ENCODE measurements around the gene OR5AK2.

DNA sequence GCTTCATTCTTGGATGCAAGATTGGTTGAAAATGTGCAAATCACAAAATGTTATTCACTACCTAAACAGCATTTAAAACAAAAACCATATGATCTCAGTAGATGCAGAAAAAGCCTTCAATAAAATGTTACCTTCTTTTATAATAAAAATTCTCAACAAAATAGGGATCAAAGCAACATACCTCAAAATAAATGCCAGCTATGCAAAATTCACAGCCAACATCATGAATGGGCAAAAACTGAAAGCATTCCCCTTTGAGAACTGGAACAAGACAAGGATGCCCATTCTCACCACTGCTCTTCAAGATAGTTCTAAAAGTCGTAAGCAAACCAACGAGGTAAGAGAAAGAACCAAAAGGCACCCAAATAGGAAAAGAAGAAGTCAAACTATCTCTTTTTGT, 2.0 kb downstream of the OR5AK2 start:
- no peak for TF ChIP-seq KAT7 (CRISPR knock-in tag; IDR thresholded peaks at IDR 0.05; ENCODE audit: borderline replicate concordance)
- TF ChIP-seq, protein P1, sequence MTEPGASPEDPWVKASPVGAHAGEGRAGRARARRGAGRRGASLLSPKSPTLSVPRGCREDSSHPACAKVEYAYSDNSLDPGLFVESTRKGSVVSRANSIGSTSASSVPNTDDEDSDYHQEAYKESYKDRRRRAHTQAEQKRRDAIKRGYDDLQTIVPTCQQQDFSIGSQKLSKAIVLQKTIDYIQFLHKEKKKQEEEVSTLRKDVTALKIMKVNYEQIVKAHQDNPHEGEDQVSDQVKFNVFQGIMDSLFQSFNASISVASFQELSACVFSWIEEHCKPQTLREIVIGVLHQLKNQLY (CRISPR knock-in tag; IDR thresholded peaks at IDR 0.05): no peak
- TF ChIP-seq, protein P2, sequence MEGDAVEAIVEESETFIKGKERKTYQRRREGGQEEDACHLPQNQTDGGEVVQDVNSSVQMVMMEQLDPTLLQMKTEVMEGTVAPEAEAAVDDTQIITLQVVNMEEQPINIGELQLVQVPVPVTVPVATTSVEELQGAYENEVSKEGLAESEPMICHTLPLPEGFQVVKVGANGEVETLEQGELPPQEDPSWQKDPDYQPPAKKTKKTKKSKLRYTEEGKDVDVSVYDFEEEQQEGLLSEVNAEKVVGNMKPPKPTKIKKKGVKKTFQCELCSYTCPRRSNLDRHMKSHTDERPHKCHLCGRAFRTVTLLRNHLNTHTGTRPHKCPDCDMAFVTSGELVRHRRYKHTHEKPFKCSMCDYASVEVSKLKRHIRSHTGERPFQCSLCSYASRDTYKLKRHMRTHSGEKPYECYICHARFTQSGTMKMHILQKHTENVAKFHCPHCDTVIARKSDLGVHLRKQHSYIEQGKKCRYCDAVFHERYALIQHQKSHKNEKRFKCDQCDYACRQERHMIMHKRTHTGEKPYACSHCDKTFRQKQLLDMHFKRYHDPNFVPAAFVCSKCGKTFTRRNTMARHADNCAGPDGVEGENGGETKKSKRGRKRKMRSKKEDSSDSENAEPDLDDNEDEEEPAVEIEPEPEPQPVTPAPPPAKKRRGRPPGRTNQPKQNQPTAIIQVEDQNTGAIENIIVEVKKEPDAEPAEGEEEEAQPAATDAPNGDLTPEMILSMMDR (IDR thresholded peaks at IDR 0.05): no peak
- TF ChIP-seq, protein P3, sequence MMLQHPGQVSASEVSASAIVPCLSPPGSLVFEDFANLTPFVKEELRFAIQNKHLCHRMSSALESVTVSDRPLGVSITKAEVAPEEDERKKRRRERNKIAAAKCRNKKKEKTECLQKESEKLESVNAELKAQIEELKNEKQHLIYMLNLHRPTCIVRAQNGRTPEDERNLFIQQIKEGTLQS (CRISPR knock-in tag; conservative IDR thresholded peaks at IDR 0.05): no peak
- TF ChIP-seq, protein P4, sequence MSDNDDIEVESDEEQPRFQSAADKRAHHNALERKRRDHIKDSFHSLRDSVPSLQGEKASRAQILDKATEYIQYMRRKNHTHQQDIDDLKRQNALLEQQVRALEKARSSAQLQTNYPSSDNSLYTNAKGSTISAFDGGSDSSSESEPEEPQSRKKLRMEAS (CRISPR knock-in tag; IDR thresholded peaks at IDR 0.05): no peak
- TF ChIP-seq, protein P5, sequence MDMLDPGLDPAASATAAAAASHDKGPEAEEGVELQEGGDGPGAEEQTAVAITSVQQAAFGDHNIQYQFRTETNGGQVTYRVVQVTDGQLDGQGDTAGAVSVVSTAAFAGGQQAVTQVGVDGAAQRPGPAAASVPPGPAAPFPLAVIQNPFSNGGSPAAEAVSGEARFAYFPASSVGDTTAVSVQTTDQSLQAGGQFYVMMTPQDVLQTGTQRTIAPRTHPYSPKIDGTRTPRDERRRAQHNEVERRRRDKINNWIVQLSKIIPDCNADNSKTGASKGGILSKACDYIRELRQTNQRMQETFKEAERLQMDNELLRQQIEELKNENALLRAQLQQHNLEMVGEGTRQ (CRISPR knock-in tag; IDR thresholded peaks at IDR 0.05): no peak

Measured in WTC11 (cell line).